GM12878 (cell line): ENCODE results near the gene SHF. TPM values are rescaled to one million over a fixed set of nuclear protein-coding genes. Genes with fewer than 3 reads are reported as not detected.

Experiments
- ATAC-seq: fragments of 200-7000 bp; cut with Tn5 transposase; 3 replicates; pipeline ENCODE4 v1.9.1; 2020; ENCODE audit warnings: mild to moderate bottlenecking, moderate library complexity
- BruUV-seq: library from RNA; stranded (reverse); fragments of 400-500 nt; replicated peaks from 2 replicates; lab custom pipeline; 2021; lab: Mats Ljungman, UMichigan
- CTCF ChIA-PET: fragments of 300-600 bp; sonication (Branson Sonifier 250); formaldehyde crosslinking; extraction: SDS; loops from one replicate; lab custom pipeline; 2021; ENCODE audit warnings: inconsistent platforms; lab: Yijun Ruan, JAX
- POLR2A ChIA-PET: fragments of 350-600 bp; formaldehyde crosslinking; extraction: SDS; loops from one replicate; lab custom pipeline; 2021; ENCODE audit warnings: inconsistent platforms; lab: Charles Lee
- RAD21 ChIA-PET: fragments of 300-600 bp; sonication (Branson Sonifier 250); formaldehyde crosslinking; loops from one replicate; lab custom pipeline; 2023; ENCODE audit warnings: antibody characterized with exemption; ENCODE audit not compliant: unreplicated experiment; lab: Charles Lee
- SMC1A ChIA-PET: fragments of 300-600 bp; sonication (Branson Sonifier 250); formaldehyde crosslinking; loops from one replicate; lab custom pipeline; 2023; ENCODE audit not compliant: unreplicated experiment, uncharacterized antibody; lab: Charles Lee
- DNase-seq: peaks from one replicate; pipeline ENCODE4 v3.0.0-alpha.2; 2011; ENCODE audit warnings: low read depth, low spot score
- FAIRE-seq: peaks from 3 replicates; lab custom pipeline; 2011; peaks lifted over from hg19 to GRCh38; lab: Jason Lieb, UNC
- H2AFZ ChIP-seq: 2 replicates; pipeline ENCODE4 v1.6.0; 2011; ENCODE audit warnings: low read depth, low read length, control low read depth; ENCODE audit not compliant: control insufficient read depth
- H3K27ac ChIP-seq: 2 replicates; pipeline ENCODE4 v1.5.1; 2011; ENCODE audit warnings: control low read depth; ENCODE audit not compliant: control insufficient read depth, insufficient read depth
- H3K27me3 ChIP-seq, 2 experiments: replicated peaks in 1 of 2; 2 replicates each; pipeline versions ENCODE4 v1.6.0 to v1.6.1; 2011; ENCODE audit warnings: low read length in 1 of 2; ENCODE audit not compliant: control insufficient read depth in 2 of 2, insufficient read depth in 2 of 2
- H3K36me3 ChIP-seq, 2 experiments: 2 replicates each; pipeline ENCODE4 v1.5.1; 2011; ENCODE audit warnings: low read length in 1 of 2; ENCODE audit not compliant: control insufficient read depth in 2 of 2, insufficient read depth in 2 of 2
- H3K4me1 ChIP-seq: 2 replicates; pipeline ENCODE4 v1.6.1; 2011; ENCODE audit warnings: mild to moderate bottlenecking, low read length, moderate library complexity, mixed read lengths; ENCODE audit not compliant: control insufficient read depth, insufficient read depth
- H3K4me2 ChIP-seq: 2 replicates; pipeline ENCODE4 v1.6.0; 2011; ENCODE audit warnings: control low read depth; ENCODE audit not compliant: control insufficient read depth, insufficient read depth
- H3K4me3 ChIP-seq: fragments of 200-600 bp; sonication (generic); 2 replicates; pipeline ENCODE4 v1.5.1; 2016
- H3K79me2 ChIP-seq: 2 replicates; pipeline ENCODE4 v1.6.0; 2011; ENCODE audit warnings: low read length; ENCODE audit not compliant: control insufficient read depth, insufficient read depth
- H3K9ac ChIP-seq: 2 replicates; pipeline ENCODE4 v1.8.0; 2011; ENCODE audit warnings: low read length, control low read depth, mixed read lengths; ENCODE audit not compliant: control insufficient read depth, insufficient read depth
- H3K9me3 ChIP-seq: replicated peaks from 3 replicates; pipeline ENCODE4 v1.5.1; 2011; ENCODE audit warnings: mild to moderate bottlenecking, low read length; ENCODE audit not compliant: control insufficient read depth, insufficient read depth
- H4K20me1 ChIP-seq: 2 replicates; pipeline ENCODE4 v1.6.0; 2011; ENCODE audit not compliant: control insufficient read depth, insufficient read depth
- ATF7 ChIP-seq: fragments of 450-650 bp; IDR thresholded peaks from 2 replicates; pipeline ENCODE4 v1.6.1; 2016; ENCODE audit warnings: low read depth, mild to moderate bottlenecking
- BACH1 ChIP-seq: fragments of 450-650 bp; IDR thresholded peaks from 2 replicates; pipeline ENCODE4 v1.6.1; 2017; ENCODE audit warnings: mild to moderate bottlenecking, borderline replicate concordance
- BCL11A ChIP-seq: IDR thresholded peaks from 2 replicates; pipeline ENCODE4 v1.6.1; 2011; ENCODE audit warnings: low read depth, low read length
- BCL3 ChIP-seq: IDR thresholded peaks from 2 replicates; pipeline ENCODE4 v1.6.1; 2011; ENCODE audit warnings: borderline replicate concordance, low read depth, mild to moderate bottlenecking, moderate library complexity, low read length; ENCODE audit not compliant: insufficient read depth, poor library complexity, severe bottlenecking
- BHLHE40 ChIP-seq, 2 experiments: fragments of 450-650 bp in 1 of 2; IDR thresholded peaks; 2 replicates each; pipeline ENCODE4 v1.6.1; 2011 to 2017; ENCODE audit warnings: low read depth in 2 of 2, borderline replicate concordance in 1 of 2, improper control_type of control experiment in 1 of 2, low read length in 1 of 2, mild to moderate bottlenecking in 1 of 2
- CTCF ChIP-seq, 3 experiments: IDR thresholded peaks in 2 of 3; conservative IDR thresholded peaks in 1 of 3; 2 replicates each; pipeline ENCODE4 v1.5.1; 2011; ENCODE audit warnings: low read depth in 3 of 3, low read length in 3 of 3, mild to moderate bottlenecking in 3 of 3, control low read depth in 2 of 3, moderate library complexity in 2 of 3, inconsistent platforms in 1 of 3, mixed read lengths in 1 of 3; ENCODE audit not compliant: control insufficient read depth in 2 of 3, insufficient read depth in 1 of 3; ENCODE audit errors: extremely low read depth in 1 of 3
- E2F8 ChIP-seq: fragments of 450-650 bp; IDR thresholded peaks from 2 replicates; pipeline ENCODE4 v1.6.1; 2018; ENCODE audit warnings: mild to moderate bottlenecking, low read depth, moderate library complexity; ENCODE audit not compliant: partially characterized antibody
- EP300 ChIP-seq, 2 experiments: fragments of 150-350 bp in 1 of 2; IDR thresholded peaks; 2 replicates each; pipeline ENCODE4 v1.6.1; 2011 to 2012; ENCODE audit warnings: low read depth in 2 of 2, low read length in 2 of 2, borderline replicate concordance in 1 of 2, improper control_type of control experiment in 1 of 2, inconsistent platforms in 1 of 2; ENCODE audit not compliant: control insufficient read depth in 1 of 2
- MTA2 ChIP-seq: fragments of 450-650 bp; IDR thresholded peaks from 2 replicates; pipeline ENCODE4 v1.6.1; 2016; ENCODE audit warnings: low read depth, mild to moderate bottlenecking, moderate library complexity
- MXI1 ChIP-seq: fragments of 150-350 bp; IDR thresholded peaks from 2 replicates; pipeline ENCODE4 v1.6.1; 2011; ENCODE audit warnings: low read depth, mild to moderate bottlenecking, inconsistent platforms, low read length, improper control_type of control experiment
- RAD51 ChIP-seq: fragments of 450-650 bp; IDR thresholded peaks from 2 replicates; pipeline ENCODE4 v1.6.1; 2016; ENCODE audit warnings: moderate library complexity, mild to moderate bottlenecking, inconsistent platforms
- RELA ChIP-seq: fragments of 450-650 bp; IDR thresholded peaks from 2 replicates; pipeline ENCODE4 v1.8.0; 2014; ENCODE audit warnings: borderline replicate concordance; ENCODE audit not compliant: partially characterized antibody
- RUNX3 ChIP-seq: IDR thresholded peaks from 2 replicates; pipeline ENCODE4 v1.6.1; 2012; ENCODE audit warnings: low read length, inconsistent platforms
- SMARCA5 ChIP-seq: fragments of 450-650 bp; IDR thresholded peaks from 2 replicates; pipeline ENCODE4 v1.6.1; 2017; ENCODE audit warnings: mild to moderate bottlenecking
- SMC3 ChIP-seq: IDR thresholded peaks from 2 replicates; pipeline ENCODE4 v1.6.1; 2011; ENCODE audit warnings: low read length, improper control_type of control experiment, borderline replicate concordance
- TCF12 ChIP-seq: IDR thresholded peaks from 2 replicates; pipeline ENCODE4 v1.6.1; 2011; ENCODE audit warnings: low read depth, mild to moderate bottlenecking, low read length
- TCF7 ChIP-seq: IDR thresholded peaks from 2 replicates; pipeline ENCODE4 v1.6.1; 2014; ENCODE audit warnings: antibody characterized with exemption, borderline replicate concordance
- ZNF622 ChIP-seq: fragments of 450-650 bp; IDR thresholded peaks from 2 replicates; pipeline ENCODE4 v1.6.1; 2017; ENCODE audit warnings: mild to moderate bottlenecking, inconsistent platforms
- WGBS: methylation state at CpG from one replicate; pipeline ENCODE4 v1.1.6; 2016; ENCODE audit warnings: low lambda C conversion rate; ENCODE audit not compliant: insufficient replicate concordance, insufficient coverage; ENCODE audit errors: missing lambda C conversion rate; 5-methylcytosine and 5-hydroxymethylcytosine counted together
- in situ Hi-C: fragments of 300-500 bp; cut with MboI; formaldehyde crosslinking; loops from 9 replicates; pipeline ENCODE4 v1.14.3; 2018; ENCODE audit warnings: mixed read lengths
- intact Hi-C: fragments of 100-400 bp; cut with micrococcal nuclease; formaldehyde crosslinking; loops from one replicate; pipeline ENCODE4 v1.14.2; 2022; ENCODE audit not compliant: unreplicated experiment
- polyA plus RNA-seq, 11 experiments: library from polyadenylated mRNA; depleted of rRNA in 4 of 11; unstranded in 6 of 11; stranded (reverse) in 5 of 11; fragments of >200 nt; fragmentation: Nextera tagmentation in 4 of 11; fragmentation: Illumina TruSeq in 1 of 11; extraction: Ambion mirVana in 4 of 11; extraction: Trizol in 1 of 11; gene quantifications; 1 replicate in 1 of 11; 2 replicates in 10 of 11; pipeline versions ENCODE4 v1.2.1 to v1.2.3, GENCODE V29; 2011 to 2016; ENCODE audit warnings: inconsistent platforms in 2 of 11, missing spikeins in 2 of 11, low read depth in 1 of 11
- total RNA-seq, 4 experiments: library from RNA; depleted of rRNA in 3 of 4; stranded (reverse); fragments of >200 nt in 3 of 4; fragmentation: Illumina TruSeq in 1 of 4; extraction: Trizol in 1 of 4; gene quantifications; 2 replicates each; pipeline versions ENCODE4 v1.2.1 to v1.2.3, GENCODE V29; 2013 to 2021

The SHF gene
- total and polyA plus RNA-seq, 10 of the 15 experiments (the other 5 are each of a cell fraction or from before 2014, with no cell fraction given) = 0.04 to 5.7 (median 1.0) TPM; not detected in 1

GRCh38 chr15:45201557-45201859, 13.7 kb upstream of the SHF start:
- POLR2A ChIA-PET = interaction anchor here (0.8 to 2.5 kb wide), 9 partner anchors 10 to 201 kb away, joined by 4 to 25 read pairs (median 6); partner anchors contain the start of gene SHF
- DNase-seq (peak; percentile 38), FAIRE-seq (peak; percentile 13), ATAC-seq (peak; percentile 40)
- WGBS = 0% methylated on average over 3 of the region's 3 CpGs
- H3K4me1 ChIP-seq = no peaks in the 10 kb centered on the region; the same call in none of the 2 replicates
- intact Hi-C loops = loop anchor here (1.0 to 10.0 kb wide), 2 partner anchors 201 to 413 kb away; a partner anchor contains a TSS
- H4K20me1 ChIP-seq = no peaks in the 10 kb centered on the region
- H3K9me3 ChIP-seq = no peaks in the 10 kb centered on the region
- H3K27ac ChIP-seq = peak overlapping the region; percentile 95
- peak overlapping the region; percentile 96; the same call in 1 of the 2 replicates for H3K9ac ChIP-seq
- in situ Hi-C loops = loop anchor here (5.0 kb wide), 1 partner anchor 191 kb away; no protein-coding TSS in a partner anchor
- SMC1A ChIA-PET = interaction anchor here (0.5 to 14.4 kb wide), 10 partner anchors 22 to 414 kb away, joined by 3 to 159 read pairs (median 6); a partner anchor contains a TSS
- H3K36me3 ChIP-seq = no peaks in the 10 kb centered on the region
- no peaks in the 10 kb centered on the region for H3K27me3 ChIP-seq
- no peaks in the 10 kb centered on the region for H3K79me2 ChIP-seq
- no TSS peak for BruUV-seq
- peak overlapping the region; percentile 78; the same call in 1 of the 2 replicates for H3K4me3 ChIP-seq
- H3K4me2 ChIP-seq = peak overlapping the region; percentile 95
- CTCF ChIA-PET = interaction anchor here (0.9 to 11.2 kb wide), 13 partner anchors 13 to 410 kb away, joined by 3 to 253 read pairs (median 7); partner anchors contain the start of gene SHF
- RAD21 ChIA-PET = interaction anchor here (0.7 to 8.2 kb wide), 8 partner anchors 15 to 256 kb away, joined by 3 to 104 read pairs (median 5); a partner anchor contains a TSS
- peak overlapping the region; percentile 92 for H2AFZ ChIP-seq
- TF ChIP-seq TCF7 (no peak), ATF7 (peak; percentile 66; the same call in 1 of the 2 replicates), CTCF (IDR thresholded peaks at IDR 0.05 in 2 of 3, conservative IDR thresholded peaks at IDR 0.05 in 1 of 3; ENCODE audit: control insufficient read depth in 2 of 3, extremely low read depth in 1 of 3, insufficient read depth in 1 of 3, low read depth in 3 of 3, low read length in 3 of 3) (no peak), SMARCA5 (0 out of 2 replicates have a peak, but pooled peaks have one; percentile 8), SMC3 (no peak), E2F8 (no peak), BCL3 (no peak), BACH1 (peak; percentile 70; the same call in 1 of the 2 replicates), RUNX3 (peak; percentile 30; the same call in 1 of the 2 replicates), MXI1 (peak; percentile 24; the same call in 1 of the 2 replicates), TCF12 (peak; percentile 22; the same call in 1 of the 2 replicates), ZNF622 (no peak), RELA (peak; percentile 20), EP300 (IDR thresholded peaks at IDR 0.05; ENCODE audit: borderline replicate concordance in 1 of 2, control insufficient read depth in 1 of 2, low read depth in 2 of 2, low read length in 2 of 2) (peak in 1 of 2 experiments; percentile 63; a peak in 2 of 4 replicates), MTA2 (peak; percentile 95), RAD51 (peak; percentile 53; the same call in 1 of the 2 replicates), BCL11A (peak; percentile 93), BHLHE40 (IDR thresholded peaks at IDR 0.05; ENCODE audit: borderline replicate concordance in 1 of 2, low read depth in 2 of 2, low read length in 1 of 2) (peak; percentile 90 to 94)
